ENCODE results near the gene HMGCS2. TPM values are rescaled to one million over a fixed set of nuclear protein-coding genes. Genes with fewer than 3 reads are reported as not detected.

The HMGCS2 gene
- total RNA-seq, 1 donor from 2014 or later: 65.5 TPM

DNA sequence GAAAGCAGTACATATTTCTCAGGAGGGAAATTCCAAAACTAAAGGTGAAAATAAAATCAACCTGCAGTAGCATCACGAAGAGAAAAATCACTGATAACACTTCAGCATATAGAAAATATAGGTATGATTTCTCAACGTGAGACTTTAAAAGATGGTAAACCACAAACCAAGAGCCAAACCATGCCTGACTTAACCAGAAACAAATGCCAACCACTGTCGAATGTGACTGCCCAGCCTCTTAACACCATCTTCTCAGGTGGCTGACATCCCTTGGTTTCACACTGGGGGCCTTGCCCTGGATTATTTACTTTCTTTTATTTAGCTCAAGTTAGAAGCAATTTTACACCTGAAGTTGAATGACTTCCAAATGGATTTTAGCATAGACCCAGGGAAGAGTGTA lies 10.1 kb downstream of the HMGCS2 start:
- TF ChIP-seq, protein P1, sequence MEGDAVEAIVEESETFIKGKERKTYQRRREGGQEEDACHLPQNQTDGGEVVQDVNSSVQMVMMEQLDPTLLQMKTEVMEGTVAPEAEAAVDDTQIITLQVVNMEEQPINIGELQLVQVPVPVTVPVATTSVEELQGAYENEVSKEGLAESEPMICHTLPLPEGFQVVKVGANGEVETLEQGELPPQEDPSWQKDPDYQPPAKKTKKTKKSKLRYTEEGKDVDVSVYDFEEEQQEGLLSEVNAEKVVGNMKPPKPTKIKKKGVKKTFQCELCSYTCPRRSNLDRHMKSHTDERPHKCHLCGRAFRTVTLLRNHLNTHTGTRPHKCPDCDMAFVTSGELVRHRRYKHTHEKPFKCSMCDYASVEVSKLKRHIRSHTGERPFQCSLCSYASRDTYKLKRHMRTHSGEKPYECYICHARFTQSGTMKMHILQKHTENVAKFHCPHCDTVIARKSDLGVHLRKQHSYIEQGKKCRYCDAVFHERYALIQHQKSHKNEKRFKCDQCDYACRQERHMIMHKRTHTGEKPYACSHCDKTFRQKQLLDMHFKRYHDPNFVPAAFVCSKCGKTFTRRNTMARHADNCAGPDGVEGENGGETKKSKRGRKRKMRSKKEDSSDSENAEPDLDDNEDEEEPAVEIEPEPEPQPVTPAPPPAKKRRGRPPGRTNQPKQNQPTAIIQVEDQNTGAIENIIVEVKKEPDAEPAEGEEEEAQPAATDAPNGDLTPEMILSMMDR (IDR thresholded peaks at IDR 0.05; ENCODE audit: borderline replicate concordance): no peak
- intact Hi-C loops (cut with micrococcal nuclease): no loop called here
- H3K36me3 ChIP-seq: peaks cover 3% of the 10 kb centered on the region
- no peak for DNase-seq
- H3K4me1 ChIP-seq: no peaks in the 10 kb centered on the region
- H3K27me3 ChIP-seq (ENCODE audit: low read depth): peaks cover 5% of the 10 kb centered on the region
- H3K9me3 ChIP-seq (replicated peaks): no peaks in the 10 kb centered on the region
- H3K4me3 ChIP-seq: no peak overlapping the region
- H3K27ac ChIP-seq (replicated peaks): no peak overlapping the region

DNA sequence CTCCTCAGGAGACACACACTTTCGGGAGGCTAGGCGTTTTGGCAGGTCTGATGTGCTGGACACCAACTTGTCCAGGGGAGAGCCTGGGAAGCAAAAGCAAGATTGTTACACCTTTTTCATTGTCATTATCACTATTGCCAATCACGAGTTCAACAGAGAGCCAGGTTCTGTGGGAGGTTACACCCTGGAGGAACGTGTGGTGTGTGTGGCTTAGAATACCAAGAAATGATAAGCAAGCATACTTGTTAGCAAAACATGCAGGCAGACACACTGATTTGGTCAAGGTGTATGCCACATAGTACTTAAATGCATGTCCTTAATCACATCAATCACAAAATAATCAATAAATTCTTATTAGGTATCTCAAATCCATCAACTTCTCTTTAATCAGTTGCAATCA lies 16.1 kb downstream of the HMGCS2 start:
- no peak overlapping the region for H3K4me3 ChIP-seq
- no peak overlapping the region for H3K27ac ChIP-seq (replicated peaks)
- H3K9me3 ChIP-seq (replicated peaks): no peaks in the 10 kb centered on the region
- DNase-seq: no peak
- intact Hi-C loops (cut with micrococcal nuclease): no loop called here
- TF ChIP-seq, protein P1 (IDR thresholded peaks at IDR 0.05; ENCODE audit: borderline replicate concordance): no peak
- no peaks in the 10 kb centered on the region for H3K36me3 ChIP-seq
- H3K27me3 ChIP-seq (ENCODE audit: low read depth): peaks cover 5% of the 10 kb centered on the region
- peaks cover 2% of the 10 kb centered on the region for H3K4me1 ChIP-seq

DNA sequence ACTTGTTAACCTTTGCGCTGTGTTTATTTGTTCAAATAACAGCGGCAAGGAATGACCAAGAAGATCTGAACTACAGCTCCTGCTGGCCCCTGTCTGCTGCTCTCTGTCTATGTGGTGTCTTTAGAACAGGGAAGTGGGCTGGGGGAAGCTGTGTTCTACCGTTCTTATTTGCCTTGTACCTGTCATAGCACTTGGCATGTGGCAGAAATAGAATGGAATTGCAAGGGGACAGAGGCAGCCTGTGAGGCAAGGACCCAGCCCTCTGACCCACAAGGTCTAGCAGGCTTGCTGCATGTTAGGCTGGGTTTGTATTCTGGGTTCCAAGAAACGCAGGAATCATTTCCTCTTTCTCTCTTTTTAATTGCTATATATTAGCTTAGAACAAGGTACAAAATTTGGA lies 20.7 kb downstream of the HMGCS2 start:
- Histone ChIP-seq H3K4me1 (peaks cover 23% of the 10 kb centered on the region), H3K9me3 (replicated peaks) (no peaks in the 10 kb centered on the region), H3K36me3 (no peaks in the 10 kb centered on the region), H3K4me3 (no peak overlapping the region), H3K27me3 (ENCODE audit: low read depth) (no peaks in the 10 kb centered on the region), H3K27ac (replicated peaks) (no peak overlapping the region)
- TF ChIP-seq, protein P1 (IDR thresholded peaks at IDR 0.05; ENCODE audit: borderline replicate concordance): no peak
- intact Hi-C loops (cut with micrococcal nuclease): no loop called here
- DNase-seq: no peak

DNA sequence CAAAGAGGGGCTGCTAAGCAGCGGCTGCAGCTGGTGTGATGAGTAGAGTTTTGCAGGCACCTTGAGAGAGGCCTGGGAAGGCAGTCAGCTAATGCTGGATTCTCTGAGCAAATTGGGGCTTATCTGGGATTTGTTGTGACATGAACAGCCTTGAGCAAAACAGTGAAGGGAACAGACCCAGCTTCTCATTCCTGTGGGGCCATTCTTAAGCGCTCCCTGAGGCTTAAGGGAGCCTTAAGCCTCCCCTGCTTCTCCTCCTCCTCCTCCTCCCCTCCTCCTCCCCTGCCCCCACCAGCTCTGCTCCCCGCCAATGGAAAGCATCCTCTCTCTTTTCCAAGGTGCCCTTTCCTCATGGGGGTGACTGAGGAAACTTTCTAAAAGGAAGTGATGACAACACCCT lies 21.3 kb downstream of the HMGCS2 start:
- no peak for DNase-seq
- H3K27ac ChIP-seq (replicated peaks): peak overlapping the region; percentile 8
- TF ChIP-seq, protein P1 (IDR thresholded peaks at IDR 0.05; ENCODE audit: borderline replicate concordance): no peak
- H3K27me3 ChIP-seq (ENCODE audit: low read depth): no peaks in the 10 kb centered on the region
- no peaks in the 10 kb centered on the region for H3K9me3 ChIP-seq (replicated peaks)
- H3K36me3 ChIP-seq: no peaks in the 10 kb centered on the region
- no peak overlapping the region for H3K4me3 ChIP-seq
- peaks cover 29% of the 10 kb centered on the region for H3K4me1 ChIP-seq
- intact Hi-C loops (cut with micrococcal nuclease): no loop called here

DNA sequence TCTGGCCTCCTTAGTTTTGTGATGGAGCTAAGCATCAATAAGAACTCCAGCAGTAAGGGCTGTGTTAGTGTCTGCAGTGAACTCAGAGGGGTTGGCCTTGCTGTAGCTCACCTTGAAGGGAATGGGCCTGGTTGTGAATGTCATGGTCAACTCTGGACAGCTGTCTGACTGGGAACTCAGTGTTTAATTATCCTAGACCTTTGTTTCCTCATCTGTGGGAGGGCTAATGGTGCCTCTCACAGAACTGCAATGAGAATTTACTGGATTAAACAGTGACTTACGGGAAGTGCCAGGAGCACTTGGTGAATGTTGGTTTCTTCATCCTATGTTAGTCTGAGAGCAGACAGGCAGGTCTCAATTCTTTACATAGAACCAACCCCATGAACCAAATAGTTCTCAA lies 23.7 kb downstream of the HMGCS2 start:
- Histone ChIP-seq H3K27ac (replicated peaks) (no peak overlapping the region), H3K27me3 (ENCODE audit: low read depth) (no peaks in the 10 kb centered on the region), H3K36me3 (no peaks in the 10 kb centered on the region), H3K4me1 (peaks cover 35% of the 10 kb centered on the region), H3K4me3 (no peak overlapping the region), H3K9me3 (replicated peaks) (no peaks in the 10 kb centered on the region)
- intact Hi-C loops (cut with micrococcal nuclease): no loop called here
- DNase-seq: no peak
- TF ChIP-seq, protein P1 (IDR thresholded peaks at IDR 0.05; ENCODE audit: borderline replicate concordance): no peak

DNA sequence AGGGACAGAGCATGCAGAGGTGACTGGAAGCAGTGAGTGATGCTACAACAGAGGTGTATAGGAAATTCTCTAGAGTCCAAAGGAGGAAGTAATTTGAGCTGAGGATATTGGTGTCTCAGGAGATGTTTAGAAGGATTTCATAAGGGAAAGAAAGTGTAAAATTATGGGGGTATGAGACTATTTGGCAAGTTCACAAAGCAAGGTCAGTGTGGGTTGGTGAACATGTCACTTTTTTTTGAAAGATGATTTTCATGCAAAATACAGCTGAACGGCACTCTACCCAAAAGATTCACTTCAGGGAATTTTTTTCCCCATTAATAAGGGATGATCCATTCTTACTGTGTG lies 24.1 kb downstream of the HMGCS2 start:
- intact Hi-C loops (cut with micrococcal nuclease): no loop called here
- H3K27ac ChIP-seq (replicated peaks): no peak overlapping the region

More for the DNA sequence above, 24.1 kb downstream of the HMGCS2 start:
- H3K27me3 ChIP-seq (ENCODE audit: low read depth): no peaks in the 10 kb centered on the region
- no peaks in the 10 kb centered on the region for H3K9me3 ChIP-seq (replicated peaks)
- DNase-seq: no peak
- TF ChIP-seq, protein P1 (IDR thresholded peaks at IDR 0.05; ENCODE audit: borderline replicate concordance): no peak
- H3K4me1 ChIP-seq: peaks cover 35% of the 10 kb centered on the region
- no peak overlapping the region for H3K4me3 ChIP-seq
- no peaks in the 10 kb centered on the region for H3K36me3 ChIP-seq
